Measurements from ENCODE around the gene DCLK2. TPM values are rescaled to one million over a fixed set of nuclear protein-coding genes. Genes with fewer than 3 reads are reported as not detected.

The DCLK2 gene
- total and polyA plus RNA-seq, 2 of the 13 experiments (the other 11 are each of a cell fraction or from before 2014, with no cell fraction given), result not detected

GRCh38 chr4:150251752-150252190 is 173.5 kb downstream of the DCLK2 start:
- H3K9me3 ChIP-seq (ENCODE audit: low read length), result no peaks in the 10 kb centered on the region
- no peak overlapping the region for H3K9ac ChIP-seq (ENCODE audit: insufficient read depth, low read depth, low read length)
- ChIA-PET POLR2A (no interaction called here), CTCF (ENCODE audit: low intra/inter-chr PET ratio, low total read pairs) (no interaction called here)
- peaks cover 45% of the 10 kb centered on the region for H3K4me1 ChIP-seq (ENCODE audit: insufficient read depth, low read length)
- no TSS peak for BruUV-seq (replicated peaks)
- H3K79me2 ChIP-seq (ENCODE audit: insufficient read depth, low read length), result no peaks in the 10 kb centered on the region
- 17% methylated on average over 7 of the region's 7 CpGs for WGBS (ENCODE audit: low lambda C conversion rate)
- no peak for TF ChIP-seq POGK (CRISPR knock-in tag; conservative IDR thresholded peaks at IDR 0.05)
- TF ChIP-seq, protein P1, sequence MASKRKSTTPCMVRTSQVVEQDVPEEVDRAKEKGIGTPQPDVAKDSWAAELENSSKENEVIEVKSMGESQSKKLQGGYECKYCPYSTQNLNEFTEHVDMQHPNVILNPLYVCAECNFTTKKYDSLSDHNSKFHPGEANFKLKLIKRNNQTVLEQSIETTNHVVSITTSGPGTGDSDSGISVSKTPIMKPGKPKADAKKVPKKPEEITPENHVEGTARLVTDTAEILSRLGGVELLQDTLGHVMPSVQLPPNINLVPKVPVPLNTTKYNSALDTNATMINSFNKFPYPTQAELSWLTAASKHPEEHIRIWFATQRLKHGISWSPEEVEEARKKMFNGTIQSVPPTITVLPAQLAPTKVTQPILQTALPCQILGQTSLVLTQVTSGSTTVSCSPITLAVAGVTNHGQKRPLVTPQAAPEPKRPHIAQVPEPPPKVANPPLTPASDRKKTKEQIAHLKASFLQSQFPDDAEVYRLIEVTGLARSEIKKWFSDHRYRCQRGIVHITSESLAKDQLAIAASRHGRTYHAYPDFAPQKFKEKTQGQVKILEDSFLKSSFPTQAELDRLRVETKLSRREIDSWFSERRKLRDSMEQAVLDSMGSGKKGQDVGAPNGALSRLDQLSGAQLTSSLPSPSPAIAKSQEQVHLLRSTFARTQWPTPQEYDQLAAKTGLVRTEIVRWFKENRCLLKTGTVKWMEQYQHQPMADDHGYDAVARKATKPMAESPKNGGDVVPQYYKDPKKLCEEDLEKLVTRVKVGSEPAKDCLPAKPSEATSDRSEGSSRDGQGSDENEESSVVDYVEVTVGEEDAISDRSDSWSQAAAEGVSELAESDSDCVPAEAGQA (IDR thresholded peaks at IDR 0.05; ENCODE audit: low read depth), result no peak
- TF ChIP-seq, protein P1 (CRISPR knock-in tag; IDR thresholded peaks at IDR 0.05; ENCODE audit: borderline replicate concordance), result no peak
- 0 out of 2 replicates have a peak, but pooled peaks have one; percentile 23 for TF ChIP-seq ZSCAN25 (CRISPR knock-in tag; IDR thresholded peaks at IDR 0.05)
- TF ChIP-seq CTCF (CRISPR knock-in tag; IDR thresholded peaks at IDR 0.05), result peak; percentile 36; the same call in 1 of the 2 replicates
- DNase-seq (ENCODE audit: low spot score) (no peak), FAIRE-seq (no peak), ATAC-seq (peak; percentile 65)
- in situ Hi-C loops (cut with HindIII; ENCODE audit: extremely low pct_ligation_motif_present, low pct_unique_long_range_greater_than_20kb), result no loop called here
- intact Hi-C loops (cut with micrococcal nuclease; ENCODE audit: unreplicated experiment), result no loop called here
- H3K36me3 ChIP-seq (replicated peaks in 1 of 2; ENCODE audit: control insufficient read depth in 1 of 2, insufficient read depth in 2 of 2, low read length in 2 of 2), result no peaks in the 10 kb centered on the region
- H3K4me3 ChIP-seq (replicated peaks in 1 of 3; ENCODE audit: insufficient read depth in 1 of 3, low read depth in 2 of 3, low read length in 3 of 3), result no peak overlapping the region
- no peak overlapping the region for H3K4me2 ChIP-seq (ENCODE audit: low read depth, low read length)
- no peak overlapping the region for H3K27ac ChIP-seq (ENCODE audit: extremely low read length, insufficient read depth, low read length)
- no peaks in the 10 kb centered on the region for H3K27me3 ChIP-seq (ENCODE audit: control insufficient read depth in 1 of 2, insufficient read depth in 2 of 2, low read length in 2 of 2)
- H4K20me1 ChIP-seq (ENCODE audit: insufficient read depth, low read length), result no peaks in the 10 kb centered on the region
- no peak overlapping the region for H2AFZ ChIP-seq (ENCODE audit: low read length)
